Spleen (tissue), 11 donors: ENCODE measurements around the gene VSX1. TPM values are rescaled to one million over a fixed set of nuclear protein-coding genes. Genes with fewer than 3 reads are reported as not detected.

ENCODE experiments used
- DNase-seq: peaks from one replicate; pipeline ENCODE4 v3.0.0-alpha.2; 2020
- H3K27ac ChIP-seq, 8 donors: fragments of 200-600 bp; sonication (generic) in 7 of 8; 1 replicate in 4 of 8; 2 replicates in 4 of 8; pipeline versions ENCODE4 v1.5.0 to v1.8.0; 2016 to 2021; ENCODE audit warnings: inconsistent platforms in 4 of 8, mild to moderate bottlenecking in 4 of 8, moderate library complexity in 1 of 8
- H3K27me3 ChIP-seq, 7 donors: fragments of 200-600 bp; sonication (generic) in 6 of 7; replicated peaks in 1 of 7; 1 replicate in 4 of 7; 2 replicates in 3 of 7; pipeline versions ENCODE4 v1.5.0 to v1.8.0; 2016 to 2021; ENCODE audit warnings: inconsistent platforms in 3 of 7, mild to moderate bottlenecking in 1 of 7
- H3K36me3 ChIP-seq, 6 donors: fragments of 200-600 bp; sonication (generic) in 5 of 6; 1 replicate in 4 of 6; 2 replicates in 2 of 6; pipeline versions ENCODE4 v1.5.0 to v1.8.0; 2016 to 2021; ENCODE audit warnings: inconsistent platforms in 2 of 6
- H3K4me1 ChIP-seq, 6 donors: fragments of 200-600 bp; sonication (generic) in 5 of 6; 1 replicate in 3 of 6; 2 replicates in 3 of 6; pipeline versions ENCODE4 v1.5.0 to v1.8.0; 2016 to 2021; ENCODE audit warnings: inconsistent platforms in 3 of 6
- H3K4me3 ChIP-seq, 8 donors: fragments of 200-600 bp; sonication (generic) in 7 of 8; 1 replicate in 4 of 8; 2 replicates in 4 of 8; pipeline versions ENCODE4 v1.5.0 to v1.8.0; 2016 to 2021; ENCODE audit warnings: inconsistent platforms in 4 of 8, mild to moderate bottlenecking in 4 of 8, moderate library complexity in 2 of 8
- H3K9me3 ChIP-seq, 8 donors: fragments of 200-600 bp; sonication (generic) in 7 of 8; 1 replicate in 4 of 8; 2 replicates in 4 of 8; pipeline versions ENCODE4 v1.5.0 to v1.8.0; 2016 to 2021; ENCODE audit warnings: inconsistent platforms in 4 of 8
- POLR2A ChIP-seq, 3 donors: fragments of 450-650 bp; IDR thresholded peaks; one replicate each; pipeline ENCODE4 v1.5.1; 2017; ENCODE audit warnings: antibody characterized with exemption in 3 of 3, mild to moderate bottlenecking in 1 of 3
- POLR2AphosphoS5 ChIP-seq, 3 donors: sonication (generic); formaldehyde crosslinking; IDR thresholded peaks; one replicate each; pipeline ENCODE4 v1.5.1; 2017; ENCODE audit warnings: antibody characterized with exemption in 3 of 3
- WGBS, 5 donors: extraction: QIAGEN DNeasy Blood & Tissue Kit in 3 of 5; methylation state at CpG; one replicate each; pipeline versions ENCODE4 v1.1.5 to v1.1.7; 2013 to 2018; 5-methylcytosine and 5-hydroxymethylcytosine counted together
- intact Hi-C: fragments of 100-400 bp; cut with DNase I; formaldehyde crosslinking; loops from one replicate; pipeline ENCODE4 v1.15.0; 2023; ENCODE audit warnings: low total_unique reads
- polyA plus RNA-seq, 3 donors: library from polyadenylated mRNA; stranded (reverse); fragments of 200-250 nt; gene quantifications; one replicate each; pipeline ENCODE4 v1.2.1, GENCODE V29; 2013
- total RNA-seq, 7 donors: library from RNA; depleted of rRNA in 3 of 7; stranded (reverse); fragments of >200 nt in 3 of 7; fragmentation: NEBNext Ultra II Directional in 4 of 7; extraction: Animal tissue kit (Norgen Biotek cat#: 25700) in 4 of 7; gene quantifications; one replicate each; pipeline versions ENCODE4 v1.1.0 to v1.2.1, GENCODE V29; 2016 to 2021
- TF ChIP-seq, protein P1 (sequence below), 11 experiments: fragments of 200-600 bp in 7 of 11; fragments of 450-650 bp in 4 of 11; sonication (generic) in 4 of 11; IDR thresholded peaks in 8 of 11; conservative IDR thresholded peaks in 3 of 11; 1 replicate in 7 of 11; 2 replicates in 4 of 11; pipeline versions ENCODE4 v1.4.0 to v1.8.0; 2016 to 2021; ENCODE audit warnings: antibody characterized with exemption in 11 of 11, inconsistent platforms in 4 of 11, mild to moderate bottlenecking in 1 of 11
- donor health status: healthy with polysubstance abuse.
- donor health status: DM: no; HTN: no; CAD: no; lungs with moderate emphysema.
- donor health status: DM: no; HTN: no; CAD: no.
- donor health status: Bipolar disorder and iron deficiency.
- donor health status: healthy.
- donor health status: DM: no; HTN: no; CAD: no.
- donor health status: DM: yes; HTN: yes; CAD: no.

VSX1 gene
- total and polyA plus RNA-seq, 10 donors, result not detected

DNA sequence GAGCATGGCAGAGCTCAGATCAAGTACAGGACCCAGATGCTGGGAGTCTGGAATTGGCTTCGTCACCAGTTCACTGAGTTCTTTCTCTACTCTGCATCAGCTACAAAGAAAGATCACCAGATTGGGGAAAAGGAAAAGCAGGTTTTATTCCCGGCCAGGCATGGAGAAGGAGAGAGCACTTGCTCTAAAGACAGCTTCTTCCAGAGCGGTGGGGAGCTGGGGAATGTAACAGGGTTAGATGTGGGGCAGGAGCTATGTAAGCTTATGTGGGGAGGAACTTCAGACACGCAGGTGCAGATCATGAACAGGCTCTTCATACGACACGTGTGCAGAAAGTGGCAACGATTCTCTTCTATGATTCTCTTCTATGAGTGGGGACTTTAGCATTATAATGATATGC lies 19.1 kb downstream of the VSX1 start:
- Histone ChIP-seq H3K9me3 (no peaks in the 10 kb centered on the region), H3K4me1 (peaks cover 6 to 30% (median 23%) of the 10 kb centered on the region in 6 donors), H3K36me3 (no peaks in the 10 kb centered on the region), H3K27ac (no peak overlapping the region), H3K4me3 (no peak overlapping the region), H3K27me3 (peaks cover 0 to 15% (median 0%) of the 10 kb centered on the region in 7 donors)
- intact Hi-C loops, result no loop called here
- 73 to 80% (median 76%) methylated on average over 7 of the region's 7 CpGs for WGBS, 5 donors
- DNase-seq, result peak; percentile 51
- TF ChIP-seq, protein P1, sequence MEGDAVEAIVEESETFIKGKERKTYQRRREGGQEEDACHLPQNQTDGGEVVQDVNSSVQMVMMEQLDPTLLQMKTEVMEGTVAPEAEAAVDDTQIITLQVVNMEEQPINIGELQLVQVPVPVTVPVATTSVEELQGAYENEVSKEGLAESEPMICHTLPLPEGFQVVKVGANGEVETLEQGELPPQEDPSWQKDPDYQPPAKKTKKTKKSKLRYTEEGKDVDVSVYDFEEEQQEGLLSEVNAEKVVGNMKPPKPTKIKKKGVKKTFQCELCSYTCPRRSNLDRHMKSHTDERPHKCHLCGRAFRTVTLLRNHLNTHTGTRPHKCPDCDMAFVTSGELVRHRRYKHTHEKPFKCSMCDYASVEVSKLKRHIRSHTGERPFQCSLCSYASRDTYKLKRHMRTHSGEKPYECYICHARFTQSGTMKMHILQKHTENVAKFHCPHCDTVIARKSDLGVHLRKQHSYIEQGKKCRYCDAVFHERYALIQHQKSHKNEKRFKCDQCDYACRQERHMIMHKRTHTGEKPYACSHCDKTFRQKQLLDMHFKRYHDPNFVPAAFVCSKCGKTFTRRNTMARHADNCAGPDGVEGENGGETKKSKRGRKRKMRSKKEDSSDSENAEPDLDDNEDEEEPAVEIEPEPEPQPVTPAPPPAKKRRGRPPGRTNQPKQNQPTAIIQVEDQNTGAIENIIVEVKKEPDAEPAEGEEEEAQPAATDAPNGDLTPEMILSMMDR (IDR thresholded peaks at IDR 0.05 in 8 of 11, conservative IDR thresholded peaks at IDR 0.05 in 3 of 11), result no peak
- TF ChIP-seq POLR2A (IDR thresholded peaks at IDR 0.05) (no peak), POLR2AphosphoS5 (IDR thresholded peaks at IDR 0.05) (no peak)

DNA sequence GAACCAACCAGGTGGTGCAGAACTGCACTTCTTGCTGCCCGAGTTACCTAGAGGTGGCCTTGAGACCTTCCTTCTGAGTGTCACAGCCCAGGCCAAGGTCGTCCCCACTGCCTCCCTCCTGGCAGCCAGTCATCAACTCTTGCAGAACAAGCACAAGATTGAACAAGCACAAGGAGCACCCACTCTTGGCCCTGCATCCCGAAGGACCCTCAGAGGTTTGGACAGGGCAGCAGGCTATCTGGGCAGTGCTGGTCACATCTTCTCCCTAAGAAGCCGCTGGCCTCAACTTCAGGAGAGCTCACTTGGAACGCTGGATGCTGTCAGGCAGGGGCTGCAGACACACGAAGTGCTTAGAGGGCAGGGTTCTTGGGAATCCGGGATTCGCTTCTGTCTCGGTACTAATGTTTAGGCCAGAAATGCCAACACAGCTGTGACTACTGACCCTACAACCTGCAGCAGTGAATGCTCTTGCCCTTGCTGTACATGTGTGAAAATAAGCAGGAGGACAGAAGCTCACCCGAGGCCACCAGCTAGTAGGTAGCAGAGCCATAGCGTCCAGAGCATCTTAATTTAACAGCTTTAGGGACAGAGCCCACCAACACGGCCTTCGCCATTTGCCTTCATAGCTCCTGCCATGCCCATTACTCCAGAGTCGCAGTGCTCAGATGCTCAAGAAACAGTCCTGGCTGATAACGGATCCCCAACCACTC lies 20.0 kb downstream of the VSX1 start:
- Histone ChIP-seq H3K4me1 (peaks cover 6 to 33% (median 24%) of the 10 kb centered on the region in 6 donors), H3K27me3 (peaks cover 0 to 13% (median 0%) of the 10 kb centered on the region in 7 donors), H3K9me3 (no peaks in the 10 kb centered on the region), H3K4me3 (no peak overlapping the region), H3K27ac (no peak overlapping the region), H3K36me3 (no peaks in the 10 kb centered on the region)
- intact Hi-C loops, result no loop called here
- 84 to 92% (median 89%) methylated on average over 12 to 15 of the region's 15 CpGs for WGBS, 5 donors
- DNase-seq, result peak; percentile 59
- TF ChIP-seq POLR2AphosphoS5 (IDR thresholded peaks at IDR 0.05), result no peak
- no peak for TF ChIP-seq POLR2A (IDR thresholded peaks at IDR 0.05)
- TF ChIP-seq, protein P1 (IDR thresholded peaks at IDR 0.05 in 8 of 11, conservative IDR thresholded peaks at IDR 0.05 in 3 of 11), result no peak

DNA sequence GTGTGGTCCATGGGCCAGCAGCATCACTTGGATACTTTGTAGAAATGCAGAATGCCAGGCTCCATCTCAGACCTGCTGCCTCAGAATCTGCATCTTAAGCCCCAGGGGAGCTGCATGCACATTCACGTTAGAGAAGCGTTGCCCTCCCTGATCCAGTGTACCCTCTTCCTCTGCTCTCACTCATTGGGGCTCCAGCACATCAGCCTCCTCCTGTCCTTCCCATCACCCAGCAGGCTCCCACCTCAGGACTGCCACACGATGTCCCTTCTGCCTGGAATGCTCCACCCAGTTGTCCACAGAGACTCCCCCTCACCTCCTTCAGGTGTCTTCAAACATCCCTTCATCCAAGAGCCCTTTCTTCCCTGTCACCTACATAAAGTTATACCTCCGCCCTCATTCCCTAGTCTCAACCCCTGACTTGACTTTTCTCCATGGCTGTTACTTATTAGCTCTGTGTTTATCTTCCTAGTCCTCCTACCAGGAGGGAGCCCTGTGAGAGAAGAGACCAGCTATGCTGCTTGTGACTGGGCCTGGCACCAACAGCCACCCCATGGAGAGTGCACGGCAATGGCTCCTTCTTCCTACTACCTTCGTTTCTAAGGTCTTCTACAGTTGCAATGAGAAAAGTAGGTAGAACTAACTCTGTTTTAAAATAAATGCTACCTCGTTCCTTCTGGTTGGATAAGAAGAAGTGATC lies 20.7 kb downstream of the VSX1 start:
- H3K4me1 ChIP-seq, result peaks cover 11 to 40% (median 32%) of the 10 kb centered on the region in 6 donors
- TF ChIP-seq POLR2AphosphoS5 (IDR thresholded peaks at IDR 0.05), result no peak
- TF ChIP-seq POLR2A (IDR thresholded peaks at IDR 0.05), result no peak
- TF ChIP-seq, protein P1 (IDR thresholded peaks at IDR 0.05 in 8 of 11, conservative IDR thresholded peaks at IDR 0.05 in 3 of 11), result no peak
- H3K27me3 ChIP-seq, result peaks cover 0 to 10% (median 0%) of the 10 kb centered on the region in 7 donors
- no peak overlapping the region for H3K27ac ChIP-seq
- 81 to 93% (median 88%) methylated on average over 7 of the region's 7 CpGs for WGBS, 5 donors
- H3K36me3 ChIP-seq, result no peaks in the 10 kb centered on the region
- no peak overlapping the region for H3K4me3 ChIP-seq
- peak; percentile 43 for DNase-seq
- intact Hi-C loops, result no loop called here
- H3K9me3 ChIP-seq, result no peaks in the 10 kb centered on the region
